GM12874 (cell line): Measurements from ENCODE around the gene CXCL8.

Source experiments
- CTCF ChIP-seq: IDR thresholded peaks from 2 replicates; pipeline ENCODE4 v1.5.1; 2011; ENCODE audit warnings: low read depth, mild to moderate bottlenecking, control low read depth, low read length, moderate library complexity; ENCODE audit not compliant: insufficient read depth

The CXCL8 gene

GRCh38 chr4:73718375-73719373, 21.7 kb upstream of the CXCL8 start:
- no peak for TF ChIP-seq CTCF

DNA sequence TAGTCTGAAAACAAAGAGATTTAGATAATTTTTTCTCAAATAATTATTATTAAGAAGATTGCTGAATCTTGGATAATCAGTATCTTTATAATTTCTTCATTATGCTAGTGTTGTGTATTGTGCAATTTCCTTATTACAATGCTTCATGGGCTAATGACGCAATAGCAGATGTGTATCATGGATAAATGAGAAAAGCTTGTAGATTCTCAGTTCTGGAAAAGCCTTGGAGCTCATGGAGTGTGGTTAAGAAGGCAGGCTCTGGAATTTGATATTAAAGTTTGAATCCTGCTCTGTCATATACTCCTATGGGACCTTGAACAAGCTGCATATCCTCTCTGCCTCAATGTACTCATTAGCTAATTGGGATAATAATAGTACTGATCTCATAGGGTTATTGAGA, 18.9 kb upstream of the CXCL8 start:
- no peak for TF ChIP-seq CTCF

DNA sequence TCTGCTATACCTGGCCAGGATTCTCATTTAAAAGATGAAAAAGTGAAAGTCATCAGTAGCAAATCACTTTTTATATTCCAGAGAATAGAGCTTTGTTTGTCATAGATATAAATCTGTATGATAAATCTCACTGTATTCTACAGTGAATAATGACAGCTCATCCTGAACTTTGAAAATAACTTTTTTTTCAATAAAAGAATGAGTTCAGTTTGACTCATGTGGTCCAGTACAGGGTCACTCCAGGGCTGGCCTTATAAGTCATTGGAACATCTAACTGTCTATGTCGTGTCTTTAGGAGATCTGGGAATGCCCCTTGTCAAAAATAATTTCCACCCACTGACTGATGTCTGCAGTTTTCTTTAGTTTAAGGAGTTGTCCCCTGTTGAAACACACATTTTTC, 18.5 kb upstream of the CXCL8 start:
- no peak for TF ChIP-seq CTCF

GRCh38 chr4:73723023-73723422, 17.3 kb upstream of the CXCL8 start:
- no peak for TF ChIP-seq CTCF

- TF ChIP-seq CTCF, result no peak
These were observed 16.4 kb upstream of the CXCL8 start for GRCh38 chr4:73723928-73724327.

GRCh38 chr4:73725510-73725909, 14.9 kb upstream of the CXCL8 start:
- TF ChIP-seq CTCF, result no peak

DNA sequence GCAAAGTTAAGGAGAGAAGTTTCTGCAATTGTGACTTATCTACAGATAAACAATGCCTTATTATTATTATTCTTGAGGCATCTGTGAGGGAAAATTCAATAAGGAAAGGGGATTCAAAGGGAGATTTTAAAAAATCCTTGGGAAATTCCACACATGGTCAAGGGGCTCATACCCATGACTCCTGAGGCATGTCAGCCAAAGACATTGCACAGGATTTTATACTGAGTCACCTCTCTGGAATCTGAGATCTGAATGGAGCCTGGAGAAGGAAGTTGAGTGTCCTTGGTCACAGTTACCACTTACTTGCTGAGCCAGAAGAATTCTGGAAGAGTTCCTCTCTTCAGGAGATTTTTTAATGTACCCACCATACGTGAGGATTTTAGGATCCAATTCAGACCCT, 14.4 kb upstream of the CXCL8 start:
- no peak for TF ChIP-seq CTCF
